Activated effector memory CD4-positive, alpha-beta T cell treated with Interleukin-2 at 50 U/mL for 16 hours (primary cell): ENCODE measurements around the gene TMEM132A.
A peak's percentile ranks its signal among the peaks of the same experiment; 100 is the strongest.
"Not testable (repeated sequence)": the region's sequence is repeated elsewhere in the genome, so short reads cannot be mapped to it uniquely, and the experiment has no call there.

Experiments used
- DNase-seq: peaks from one replicate; pipeline ENCODE4 v3.0.0-alpha.2; 2020

Gene TMEM132A

DNA sequence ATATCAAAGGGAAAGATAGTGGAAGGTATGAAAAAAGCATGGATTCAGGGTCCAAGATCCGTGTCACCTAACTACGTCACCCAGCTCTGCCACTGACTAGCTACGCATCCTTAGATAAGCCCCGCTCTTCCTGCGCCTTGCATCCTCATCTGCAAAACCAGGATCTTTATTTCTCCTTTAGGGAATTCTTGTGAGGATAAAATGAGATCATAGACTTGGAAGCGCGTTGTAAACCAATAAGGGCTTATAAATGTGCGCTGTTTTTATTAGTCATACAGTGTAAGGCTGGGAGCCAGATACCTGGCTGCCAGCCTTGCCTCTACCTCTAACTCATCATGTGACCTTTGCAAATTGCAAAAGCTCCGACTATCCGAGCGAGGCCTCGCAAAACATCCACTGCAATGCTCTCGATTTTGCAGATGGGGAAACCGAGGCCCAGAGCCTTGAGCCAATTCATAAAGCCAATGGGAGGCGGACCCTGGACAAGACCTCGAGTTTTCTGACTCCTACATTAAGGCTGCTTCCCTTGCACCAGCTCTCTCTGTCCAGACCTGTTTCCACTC lies 18.6 kb upstream of the TMEM132A start:
- DNase-seq, result no peak

DNA sequence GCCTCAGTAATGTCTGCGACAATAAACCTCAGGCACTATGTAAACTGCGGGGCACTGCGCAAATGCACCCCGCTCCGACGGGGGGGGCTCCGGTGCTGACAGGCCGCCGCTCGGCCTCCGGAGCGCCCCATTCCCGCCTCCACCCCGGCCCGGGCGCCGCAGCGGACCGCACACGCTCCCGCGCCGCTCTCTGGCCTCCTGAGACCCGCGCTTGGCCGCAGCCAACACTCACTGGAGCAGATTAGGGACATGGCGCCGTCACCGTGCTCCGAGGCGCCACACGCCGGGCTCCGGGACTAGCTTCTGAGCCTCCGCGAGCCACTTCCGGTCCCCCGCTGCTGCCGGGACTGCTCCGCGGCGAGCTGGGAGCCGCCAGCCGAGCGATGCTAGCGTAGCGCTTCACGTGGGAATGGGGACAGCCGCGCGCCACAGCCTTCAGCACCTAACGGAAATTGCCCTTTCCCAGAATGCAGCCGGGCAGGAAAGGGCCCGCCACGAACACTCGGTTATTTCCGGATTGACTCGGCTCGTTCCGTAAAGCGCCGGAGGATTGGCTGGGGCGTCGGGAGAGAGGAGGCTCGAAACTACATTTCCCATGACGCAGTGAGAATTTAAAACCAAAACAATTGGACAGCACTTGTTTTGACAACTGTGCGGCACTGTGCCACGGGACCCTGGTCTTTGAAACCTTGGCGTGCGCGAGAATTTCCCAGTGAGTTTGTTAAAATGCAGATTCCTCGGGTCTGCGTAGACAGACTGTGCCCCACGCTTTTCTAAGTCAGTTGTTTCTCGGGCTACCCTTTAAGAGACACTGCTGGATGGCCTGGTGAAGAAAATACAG lies 17.9 kb upstream of the TMEM132A start, which contains the start of gene PRPF19:
Gene PRPF19, minus strand, starts transcription at position 454 of the 841 bp plus-strand sequence. Its CDS starts 203 bp downstream, at position 251.
- peak; percentile 98 for DNase-seq

DNA sequence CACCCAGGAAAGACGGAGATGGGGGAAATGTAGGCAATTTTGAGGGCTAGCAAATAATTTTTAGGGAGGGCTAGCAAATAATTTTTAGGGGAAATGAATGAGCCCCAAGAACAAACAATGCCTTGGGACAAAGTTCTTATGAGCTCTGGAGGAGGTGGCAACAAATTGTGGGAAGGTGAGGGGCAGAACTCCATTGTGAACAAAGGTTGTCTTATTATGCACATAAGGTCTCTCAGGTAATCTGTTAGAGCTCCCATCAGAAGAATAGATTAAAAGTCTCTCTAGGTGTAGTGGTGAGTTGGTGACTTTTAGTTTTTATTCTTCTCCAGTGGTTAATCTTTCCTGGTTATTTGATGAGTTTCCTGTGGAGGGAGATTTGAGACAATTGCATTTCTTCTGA lies 15.5 kb upstream of the TMEM132A start:
- no peak for DNase-seq

DNA sequence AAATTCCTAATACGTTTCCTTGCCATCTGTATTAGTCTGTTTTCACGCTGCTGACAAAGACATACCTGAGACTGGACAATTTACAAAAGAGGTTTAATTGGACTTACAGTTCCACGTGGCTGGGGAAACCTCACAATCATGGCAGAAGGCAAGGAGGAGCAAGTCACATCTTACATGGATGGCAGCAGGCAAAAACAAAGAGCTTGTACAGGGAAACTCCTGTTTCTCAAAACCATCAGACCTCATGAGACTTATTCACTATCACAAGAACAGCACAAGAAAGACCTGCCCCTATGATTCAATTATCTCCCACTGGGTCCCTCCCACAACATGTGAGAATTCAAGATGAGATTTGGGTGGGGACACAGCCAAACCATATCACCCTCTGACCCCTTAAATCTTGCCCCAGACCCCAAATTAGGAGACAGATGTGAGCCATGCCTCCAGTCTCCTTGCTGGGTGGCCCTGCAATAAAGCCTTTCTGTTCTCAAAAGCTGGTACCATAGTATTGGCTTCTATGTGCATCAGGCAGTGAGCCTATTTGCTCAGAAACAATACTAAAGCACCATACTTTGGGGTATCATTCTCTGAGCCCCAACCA lies 14.5 kb upstream of the TMEM132A start:
- DNase-seq, result not testable (repeated sequence)

DNA sequence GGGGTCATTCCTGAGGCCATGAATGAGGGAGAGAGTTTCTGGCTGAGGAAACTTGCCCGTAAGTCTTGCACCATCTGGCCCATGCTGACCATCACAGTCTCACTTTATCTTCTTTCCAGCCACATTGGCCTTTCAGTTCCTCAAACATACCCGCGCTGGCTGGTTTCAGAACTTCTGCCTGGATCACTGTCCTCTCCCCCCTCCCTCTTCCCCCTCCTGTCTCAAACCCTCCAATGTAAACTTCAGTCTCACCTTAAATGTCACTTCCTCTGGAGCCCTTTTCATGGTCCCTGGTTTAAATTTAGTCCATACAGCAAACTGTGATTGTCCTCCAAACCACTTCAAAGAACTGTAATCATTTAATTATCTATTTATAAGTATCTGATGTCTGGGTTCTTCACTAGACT lies 14.0 kb upstream of the TMEM132A start:
- no peak for DNase-seq

DNA sequence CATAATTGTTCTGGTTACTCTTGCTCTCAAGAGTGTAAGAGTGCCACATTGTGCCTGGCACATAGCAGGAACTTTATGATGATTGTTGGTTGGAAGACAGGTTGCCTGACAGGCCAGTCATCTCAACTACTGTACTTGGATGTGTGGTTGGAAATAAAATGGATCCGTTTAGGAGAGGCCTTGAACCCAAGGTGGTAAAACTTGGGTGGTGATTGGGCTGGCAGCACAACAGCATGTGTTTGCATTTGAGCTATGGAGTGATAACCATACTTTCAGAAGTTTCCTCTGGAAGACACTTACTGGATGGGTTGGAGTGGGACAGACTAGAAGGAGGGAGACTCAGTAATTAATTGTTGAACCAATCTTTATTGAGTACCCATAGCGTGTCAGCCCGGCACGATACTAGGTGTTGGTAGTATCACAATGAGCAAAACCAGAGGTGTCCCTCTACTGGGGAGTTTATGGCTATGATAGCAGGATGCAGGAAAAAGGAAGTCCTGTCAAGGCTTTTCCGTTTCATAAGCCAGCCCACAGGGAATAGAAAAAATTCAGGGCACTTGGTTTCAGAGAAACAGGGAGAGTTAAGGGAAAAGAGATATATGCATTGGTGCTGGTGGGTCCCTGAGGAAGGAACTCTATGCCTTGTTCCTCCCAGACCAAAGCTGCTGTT lies 13.4 kb upstream of the TMEM132A start:
- DNase-seq, result no peak

DNA sequence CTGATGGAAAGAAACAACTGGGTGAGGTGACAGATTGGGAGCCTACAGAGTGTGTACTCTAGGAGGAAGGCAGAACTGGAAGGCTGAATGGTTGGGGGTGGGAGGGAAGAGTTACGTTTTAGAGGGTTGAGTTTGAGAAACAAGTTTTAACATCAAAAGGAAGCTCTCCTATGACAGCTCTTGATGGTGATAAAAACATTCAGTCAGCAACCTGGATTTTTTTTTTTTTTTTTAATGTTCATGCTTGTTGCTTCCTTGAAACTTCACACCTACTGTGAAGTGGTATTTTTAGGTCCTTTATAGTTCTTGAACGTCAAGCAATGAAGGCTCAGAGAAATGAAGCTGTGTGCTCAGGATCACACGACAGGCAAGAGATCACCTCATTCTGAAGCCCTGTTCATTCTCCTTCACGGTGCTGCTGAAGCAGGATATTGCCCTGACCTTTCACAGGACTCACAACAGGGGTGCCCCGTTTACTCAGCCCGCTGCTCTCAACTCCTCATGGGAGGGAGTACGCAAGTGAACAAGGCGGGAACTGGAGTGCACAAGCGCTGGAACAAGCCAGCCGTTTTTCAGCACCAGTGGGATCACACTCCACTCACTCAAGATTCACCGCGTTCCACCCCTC lies 11.9 kb upstream of the TMEM132A start:
- DNase-seq, result no peak

DNA sequence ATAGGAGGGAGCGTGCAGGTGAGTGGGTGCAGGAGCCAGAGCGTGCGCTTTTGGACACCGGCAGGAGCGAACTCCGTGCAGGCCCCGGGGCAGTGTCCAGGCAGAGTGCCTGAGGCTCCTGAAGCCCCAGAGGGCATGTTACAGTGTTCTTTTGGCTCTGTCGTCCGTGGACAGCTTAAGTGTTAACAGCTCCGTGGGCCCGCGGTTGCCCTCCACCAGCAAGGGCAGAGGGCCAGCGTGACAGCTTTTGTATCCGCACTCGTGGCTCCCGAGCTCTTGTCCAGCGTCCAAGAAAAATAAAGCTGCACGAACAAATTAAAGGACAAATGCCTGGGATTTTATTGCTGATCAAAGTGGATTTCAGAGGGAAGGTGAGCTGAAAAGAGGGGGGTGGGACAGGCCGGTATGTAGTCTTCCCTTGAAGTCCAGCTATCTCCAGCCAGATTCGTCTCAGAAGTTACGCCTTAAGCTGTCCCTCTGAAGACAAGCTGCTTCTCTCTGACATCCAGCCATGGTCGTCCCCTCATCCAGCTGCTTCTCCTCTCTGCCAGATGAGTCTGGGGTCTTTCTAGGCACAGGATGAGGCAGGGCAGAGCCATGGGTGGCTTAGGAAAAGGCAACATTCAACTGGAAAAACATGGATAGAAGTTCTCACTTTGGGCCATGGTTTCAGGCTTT lies 11.3 kb upstream of the TMEM132A start:
- DNase-seq, result no peak

DNA sequence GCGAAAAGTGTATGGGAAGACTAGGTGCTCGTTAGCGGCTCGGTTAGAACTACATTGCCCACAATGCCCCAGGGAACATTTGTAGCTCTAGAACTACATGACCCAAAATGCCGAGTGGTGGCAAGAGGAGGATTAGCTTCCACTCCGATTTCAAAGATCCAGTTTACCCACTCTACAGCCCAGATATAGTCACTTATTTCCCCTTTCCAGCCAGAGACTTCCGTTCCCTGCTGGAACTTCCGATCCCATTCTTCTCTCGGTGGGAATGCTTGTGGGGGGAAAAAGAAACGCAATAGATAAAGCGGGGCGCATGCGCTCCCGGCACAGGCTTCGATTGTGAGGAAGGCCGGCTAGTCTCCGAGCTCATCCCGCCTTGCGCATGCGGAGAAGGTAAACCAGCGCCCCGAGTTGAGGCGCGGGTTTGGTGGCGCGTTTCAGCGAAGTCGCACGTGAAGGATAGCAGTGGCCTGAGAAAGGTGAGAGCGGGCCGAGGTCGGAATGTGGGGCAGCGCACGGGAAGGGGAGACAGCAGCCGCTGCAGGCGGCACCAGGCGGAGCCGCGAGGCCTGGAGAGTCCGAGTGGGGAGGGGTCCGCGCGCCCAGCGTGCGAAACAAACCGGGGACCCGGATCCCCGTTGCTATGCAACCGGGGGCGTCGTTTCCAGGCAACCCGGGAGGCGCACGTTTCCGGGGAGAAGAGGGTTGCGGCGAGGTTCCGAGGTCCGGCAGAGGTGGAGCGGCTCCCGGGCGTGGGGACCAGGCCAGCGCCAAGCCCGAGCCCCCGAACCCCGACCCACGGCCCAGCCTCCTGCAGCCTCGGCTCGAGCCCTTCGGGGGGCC lies 10.2 kb upstream of the TMEM132A start, which contains the start of gene TMEM109:
Gene TMEM109, plus strand, starts transcription at position 366 of the 840 bp plus-strand sequence. CDS start 5,536 bp downstream, outside the sequence.
- DNase-seq, result peak; percentile 79

DNA sequence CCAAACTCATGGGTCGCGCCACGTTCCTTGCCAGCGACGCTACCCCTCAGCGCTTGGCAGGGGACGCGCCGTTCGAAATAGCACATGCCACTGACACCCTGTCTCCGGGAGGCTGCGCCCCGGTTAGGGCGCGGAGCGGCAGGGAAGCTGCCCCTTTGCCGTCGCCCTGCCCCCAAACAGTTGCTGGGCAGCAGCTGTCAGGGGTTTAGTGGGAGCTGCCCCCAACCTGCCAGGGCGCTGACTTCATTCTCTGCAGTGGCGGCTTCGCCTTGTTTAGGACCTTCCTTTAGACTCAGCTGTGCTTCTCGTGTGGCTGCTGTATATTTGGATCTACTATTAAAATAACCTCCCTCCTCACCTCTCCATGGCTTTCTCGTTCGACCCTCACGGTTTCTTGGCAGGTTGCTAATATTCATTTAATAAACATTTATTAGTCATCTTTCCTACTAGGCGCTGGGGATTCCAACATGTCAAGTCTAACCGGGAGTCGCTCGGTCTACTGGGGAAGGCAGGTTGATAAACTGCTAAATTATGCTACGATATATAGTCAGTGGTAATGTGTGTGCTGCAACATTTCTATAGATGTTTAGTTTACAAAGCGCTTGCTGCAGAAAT lies 9.5 kb upstream of the TMEM132A start:
- DNase-seq, result peak; percentile 25

DNA sequence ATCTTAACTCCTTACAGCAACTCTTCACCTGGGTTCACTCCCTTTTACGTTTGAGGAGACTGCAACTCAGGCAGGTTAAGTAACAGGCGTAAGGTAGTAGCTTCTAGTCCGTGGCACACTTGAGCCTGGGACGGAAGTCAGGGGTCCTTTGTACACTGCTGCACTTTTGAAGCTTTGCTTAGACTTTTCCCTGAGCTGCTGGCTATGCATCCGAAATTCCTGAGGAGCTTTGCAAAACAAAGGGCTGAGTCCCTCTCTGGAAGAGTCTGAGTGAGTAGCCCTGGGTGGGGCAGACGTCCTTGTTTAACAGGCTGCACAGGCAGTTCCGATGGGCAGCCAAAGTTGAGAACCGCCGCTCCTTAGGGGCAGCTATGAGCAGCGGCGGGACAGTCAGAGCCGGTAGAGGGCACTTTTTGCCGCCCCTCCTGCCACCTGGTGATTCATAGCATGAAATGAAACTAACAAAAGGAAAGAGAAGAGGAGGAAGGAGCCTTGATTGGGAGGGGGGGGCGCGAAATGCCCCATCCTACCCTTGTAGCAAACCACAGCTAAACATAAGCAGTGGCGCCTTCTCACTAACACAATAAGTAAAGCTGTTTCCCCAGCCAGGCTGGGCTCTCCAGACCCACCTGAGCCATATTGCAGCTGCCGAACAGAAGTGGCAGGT lies 8.9 kb upstream of the TMEM132A start:
- DNase-seq, result peak; percentile 63

DNA sequence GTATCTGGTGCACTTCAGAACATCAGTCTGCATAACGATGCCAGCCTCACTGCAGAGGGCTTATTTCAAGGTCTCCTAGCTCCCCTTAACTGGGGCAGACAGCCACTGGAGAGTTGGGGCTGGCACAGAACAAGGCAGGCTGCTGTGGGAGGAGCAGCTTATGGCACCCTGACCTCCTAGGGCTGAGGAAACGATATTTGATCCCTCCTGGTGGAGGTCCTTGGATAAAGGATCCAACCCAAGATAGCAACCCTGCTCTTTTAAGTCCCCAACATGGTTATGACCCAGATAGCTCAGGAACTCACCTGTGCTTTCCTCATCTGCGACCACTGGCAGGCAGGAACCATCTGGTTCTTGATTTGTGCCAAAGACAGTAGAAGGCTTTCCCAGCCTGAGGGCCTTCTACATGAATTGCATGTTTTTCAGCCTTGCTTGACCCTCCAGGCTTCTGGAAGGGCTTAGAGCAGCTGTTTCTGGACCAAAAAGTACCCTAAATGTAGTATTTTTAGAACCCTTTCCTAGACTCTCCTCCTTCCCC lies 7.5 kb upstream of the TMEM132A start:
- no peak for DNase-seq

DNA sequence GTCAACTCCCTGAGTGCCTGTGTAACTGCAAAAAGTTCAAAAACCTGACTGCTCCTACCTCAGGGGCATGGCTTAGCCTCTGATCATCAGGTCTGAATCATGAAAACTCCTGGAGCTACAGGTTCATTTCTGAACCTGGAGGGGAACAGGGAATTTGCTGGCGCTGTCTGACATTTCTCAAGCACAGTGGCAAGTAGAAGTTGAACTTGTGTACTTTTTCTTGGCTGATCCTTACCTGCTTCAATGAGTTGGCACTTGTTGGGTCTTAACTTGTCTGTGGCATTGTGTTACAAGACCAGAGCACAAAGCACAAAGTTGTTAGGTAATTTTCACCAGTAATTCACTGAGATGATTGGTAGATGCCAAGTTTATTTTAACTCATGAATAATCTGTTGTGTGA lies 7.0 kb upstream of the TMEM132A start:
- no peak for DNase-seq

DNA sequence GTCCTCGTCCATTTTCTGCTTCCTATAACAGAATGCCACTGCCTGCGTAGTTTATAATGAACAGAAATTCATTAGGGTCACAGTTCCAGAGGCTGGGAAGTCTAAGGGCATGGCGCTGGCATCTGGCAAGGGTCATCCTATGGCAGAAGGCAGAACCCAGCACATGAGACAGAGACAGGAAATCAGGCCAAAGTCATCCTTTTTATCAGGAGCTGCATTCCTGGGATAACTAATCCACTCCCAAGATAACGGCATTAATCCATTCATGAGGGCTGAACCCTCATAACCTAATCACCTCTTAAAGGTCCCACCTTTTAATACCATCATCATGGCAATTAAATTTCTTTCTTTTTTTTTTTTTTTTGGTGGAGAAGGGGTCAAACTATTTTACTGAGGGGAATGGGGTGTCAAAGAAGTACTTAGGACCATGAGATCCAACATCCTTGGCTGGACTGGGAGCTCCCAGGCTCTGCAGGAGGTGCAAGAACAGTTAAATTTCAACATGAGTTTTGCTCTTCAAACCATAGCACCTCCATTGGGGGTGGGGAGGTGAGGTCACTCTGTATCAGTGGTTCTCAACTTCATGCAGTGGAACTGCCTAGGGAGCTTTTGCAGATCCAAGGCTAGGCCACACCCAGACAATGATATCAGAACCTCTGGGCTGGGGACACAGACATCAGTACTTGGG lies 5.9 kb upstream of the TMEM132A start:
- DNase-seq, result no peak

DNA sequence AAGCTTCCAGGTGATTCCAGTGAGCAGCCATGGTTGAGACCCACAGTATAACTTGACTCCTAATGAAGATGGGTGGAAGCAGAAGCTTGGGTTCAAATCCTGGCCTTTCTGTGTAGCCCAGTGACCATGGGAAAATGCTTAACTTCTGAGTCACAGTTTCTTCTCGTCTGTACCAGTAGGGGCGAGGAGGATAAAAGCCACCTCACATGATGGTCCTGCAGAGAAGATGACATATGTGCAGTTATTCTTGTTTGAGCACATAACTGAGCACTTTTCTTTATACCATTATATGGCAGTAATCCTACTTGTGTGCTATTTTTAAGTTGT lies 5.4 kb upstream of the TMEM132A start:
- DNase-seq, result no peak

DNA sequence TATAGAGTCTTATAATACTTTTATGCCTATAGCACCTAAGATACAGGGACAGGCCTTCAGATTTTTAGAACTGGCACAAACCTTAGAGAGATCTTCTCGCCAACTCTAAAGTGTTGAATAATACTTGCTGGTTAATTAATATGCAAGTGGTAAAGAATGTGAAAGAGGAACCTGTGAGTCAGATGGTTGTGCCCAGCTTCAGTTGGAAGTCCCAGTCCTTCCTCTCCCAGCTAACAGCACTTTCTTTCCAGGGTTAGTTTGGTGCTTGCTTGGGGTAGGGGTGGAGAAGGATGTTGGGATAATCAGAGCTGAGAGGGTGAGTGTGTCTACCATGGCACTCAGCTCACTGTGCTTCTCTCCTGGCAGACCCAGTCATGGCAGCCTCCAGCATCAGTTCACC lies 4.9 kb upstream of the TMEM132A start:
- no peak for DNase-seq

DNA sequence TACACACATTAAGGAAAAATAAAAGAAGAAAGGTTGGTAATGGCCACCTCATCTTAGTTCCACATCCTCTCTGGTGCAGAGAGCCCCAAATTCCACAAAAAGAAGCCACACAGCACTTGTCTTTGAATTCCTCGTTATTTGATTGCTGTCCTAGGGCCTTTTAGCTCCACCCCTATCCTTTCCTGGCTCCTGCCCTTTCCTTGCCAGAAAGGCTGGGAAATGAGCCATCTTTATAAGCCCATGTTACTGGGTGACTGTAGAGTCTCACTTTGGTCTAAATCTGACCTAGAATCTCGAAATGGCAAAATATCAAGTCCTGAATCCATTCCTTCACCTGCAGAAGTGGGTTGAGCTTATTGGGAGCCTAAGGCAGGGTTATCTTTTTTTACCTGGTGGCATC lies 4.3 kb upstream of the TMEM132A start:
- no peak for DNase-seq

DNA sequence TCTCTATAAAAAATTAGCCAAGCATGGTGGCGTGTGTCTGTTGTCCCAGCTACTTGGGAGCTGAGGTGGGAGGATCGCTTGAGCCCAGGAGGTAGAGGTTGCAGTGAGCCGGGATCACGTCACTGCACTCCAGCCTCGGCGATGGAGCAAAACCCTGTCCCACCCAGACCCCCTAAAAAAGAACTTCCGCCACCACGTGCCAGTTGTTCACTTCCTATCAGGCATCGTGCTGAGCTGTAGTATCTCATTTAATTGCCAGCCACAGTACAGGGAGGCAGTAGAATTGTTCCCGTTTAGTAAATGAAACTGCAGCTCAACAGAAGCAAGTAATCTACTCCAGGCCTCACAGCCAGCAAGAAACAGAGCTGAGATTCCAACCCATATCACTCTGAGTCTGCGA lies 3.0 kb upstream of the TMEM132A start:
- no peak for DNase-seq

DNA sequence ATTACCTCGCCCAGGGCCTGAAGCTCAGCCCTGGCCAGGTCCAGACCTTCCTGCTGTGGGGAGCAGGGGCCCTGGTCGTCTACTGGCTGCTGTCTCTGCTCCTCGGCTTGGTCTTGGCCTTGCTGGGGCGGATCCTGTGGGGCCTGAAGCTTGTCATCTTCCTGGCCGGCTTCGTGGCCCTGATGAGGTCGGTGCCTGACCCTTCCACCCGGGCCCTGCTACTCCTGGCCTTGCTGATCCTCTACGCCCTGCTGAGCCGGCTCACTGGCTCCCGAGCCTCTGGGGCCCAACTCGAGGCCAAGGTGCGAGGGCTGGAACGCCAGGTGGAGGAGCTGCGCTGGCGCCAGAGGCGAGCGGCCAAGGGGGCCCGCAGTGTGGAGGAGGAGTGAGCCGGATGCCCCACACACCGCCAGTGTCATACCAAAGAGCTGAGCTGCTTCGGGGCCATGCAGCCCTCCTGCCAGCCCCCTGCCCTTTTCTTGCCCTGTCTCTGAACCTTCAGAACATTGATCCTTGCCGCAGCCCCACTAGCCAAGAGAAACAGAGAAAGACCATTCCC lies 2.4 kb upstream of the TMEM132A start:
- DNase-seq, result no peak
